ENCODE results near the gene UGT1A3.

Gene UGT1A3

DNA sequence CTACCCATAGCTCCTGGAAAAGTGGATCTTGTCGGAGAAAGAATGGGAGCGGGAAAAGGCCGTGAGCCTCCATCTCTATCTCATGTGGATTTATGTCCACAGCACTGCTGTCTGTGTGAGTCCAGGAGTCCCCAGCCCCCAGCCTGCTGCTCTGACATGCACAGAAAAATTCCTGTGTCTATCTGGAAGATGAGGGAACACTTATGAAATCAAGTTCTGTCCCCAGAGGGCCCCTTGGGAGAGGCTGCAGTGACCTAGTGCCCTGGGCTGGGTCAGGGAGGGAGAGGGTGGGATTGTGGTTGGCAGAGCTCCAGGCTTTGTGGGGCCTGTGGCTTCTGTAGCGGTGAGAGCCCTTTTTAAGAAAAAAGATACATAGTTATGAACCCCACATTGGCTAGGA, 87.9 kb downstream of the UGT1A3 start:
- Histone ChIP-seq H3K9me3 (ENCODE audit: low read length) (no peaks in the 10 kb centered on the region), H3K9me2 (ENCODE audit: low read depth, low read length) (no peaks in the 10 kb centered on the region), H3F3A (ENCODE audit: insufficient read depth, low read length) (no peaks in the 10 kb centered on the region), H4K20me1 (ENCODE audit: insufficient read depth, low read length) (no peaks in the 10 kb centered on the region), H3K4me3 (ENCODE audit: low read depth, low read length, poor library complexity, severe bottlenecking) (no peak overlapping the region), H2AFZ (ENCODE audit: low read length) (no peak overlapping the region), H3K4me2 (ENCODE audit: low read length) (no peak overlapping the region), H3K27me3 (ENCODE audit: insufficient read depth, low read length) (peaks cover 6% of the 10 kb centered on the region; the same call in 1 of the 2 replicates), H3K4me1 (ENCODE audit: insufficient read depth, low read length, severe bottlenecking) (no peaks in the 10 kb centered on the region), H3K27ac (ENCODE audit: low read depth, low read length, poor library complexity, severe bottlenecking) (no peak overlapping the region), H3K36me3 (ENCODE audit: insufficient read depth, low read length) (no peaks in the 10 kb centered on the region), H3K79me2 (ENCODE audit: insufficient read depth, low read length) (no peaks in the 10 kb centered on the region), H3K9ac (ENCODE audit: low read length) (no peak overlapping the region)
- no peak for TF ChIP-seq EZH2 (IDR thresholded peaks at IDR 0.05; ENCODE audit: borderline replicate concordance, low read length)
- TF ChIP-seq, protein P1, sequence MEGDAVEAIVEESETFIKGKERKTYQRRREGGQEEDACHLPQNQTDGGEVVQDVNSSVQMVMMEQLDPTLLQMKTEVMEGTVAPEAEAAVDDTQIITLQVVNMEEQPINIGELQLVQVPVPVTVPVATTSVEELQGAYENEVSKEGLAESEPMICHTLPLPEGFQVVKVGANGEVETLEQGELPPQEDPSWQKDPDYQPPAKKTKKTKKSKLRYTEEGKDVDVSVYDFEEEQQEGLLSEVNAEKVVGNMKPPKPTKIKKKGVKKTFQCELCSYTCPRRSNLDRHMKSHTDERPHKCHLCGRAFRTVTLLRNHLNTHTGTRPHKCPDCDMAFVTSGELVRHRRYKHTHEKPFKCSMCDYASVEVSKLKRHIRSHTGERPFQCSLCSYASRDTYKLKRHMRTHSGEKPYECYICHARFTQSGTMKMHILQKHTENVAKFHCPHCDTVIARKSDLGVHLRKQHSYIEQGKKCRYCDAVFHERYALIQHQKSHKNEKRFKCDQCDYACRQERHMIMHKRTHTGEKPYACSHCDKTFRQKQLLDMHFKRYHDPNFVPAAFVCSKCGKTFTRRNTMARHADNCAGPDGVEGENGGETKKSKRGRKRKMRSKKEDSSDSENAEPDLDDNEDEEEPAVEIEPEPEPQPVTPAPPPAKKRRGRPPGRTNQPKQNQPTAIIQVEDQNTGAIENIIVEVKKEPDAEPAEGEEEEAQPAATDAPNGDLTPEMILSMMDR (IDR thresholded peaks at IDR 0.05; ENCODE audit: low read length), result no peak

DNA sequence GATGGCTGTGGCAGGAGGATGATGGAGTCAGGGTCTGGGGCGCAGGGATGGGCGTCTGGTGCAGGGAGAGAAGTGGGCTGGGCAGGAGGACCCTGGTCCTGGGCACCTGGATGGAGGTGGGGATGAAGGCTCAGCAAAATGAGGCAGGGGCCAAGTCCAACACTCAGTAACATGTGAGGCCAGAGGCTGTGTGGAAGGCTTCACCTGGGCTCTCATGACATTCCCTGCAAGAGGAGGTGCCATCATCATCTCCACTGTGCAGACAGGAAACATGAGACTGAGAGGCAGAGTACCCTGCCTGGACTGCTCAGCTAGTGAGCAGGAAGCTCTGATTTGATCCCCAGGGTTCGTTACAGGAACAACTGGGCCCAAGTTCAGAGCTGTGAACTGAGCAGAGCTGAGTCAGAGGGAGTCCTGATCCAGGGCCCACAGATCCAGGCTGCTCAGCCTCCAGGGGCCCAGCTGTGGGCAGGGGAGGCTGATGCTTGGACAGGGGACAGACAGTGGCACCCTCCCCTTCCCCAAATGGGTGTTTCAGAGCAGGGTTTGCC, 88.6 kb downstream of the UGT1A3 start:
- Histone ChIP-seq H3K36me3 (ENCODE audit: insufficient read depth, low read length) (no peaks in the 10 kb centered on the region), H3K4me1 (ENCODE audit: insufficient read depth, low read length, severe bottlenecking) (no peaks in the 10 kb centered on the region), H3K27me3 (ENCODE audit: insufficient read depth, low read length) (peaks cover 9% of the 10 kb centered on the region; the same call in 1 of the 2 replicates), H3F3A (ENCODE audit: insufficient read depth, low read length) (no peaks in the 10 kb centered on the region), H3K9me3 (ENCODE audit: low read length) (no peaks in the 10 kb centered on the region), H3K9me2 (ENCODE audit: low read depth, low read length) (no peaks in the 10 kb centered on the region), H3K4me2 (ENCODE audit: low read length) (no peak overlapping the region), H2AFZ (ENCODE audit: low read length) (no peak overlapping the region), H3K79me2 (ENCODE audit: insufficient read depth, low read length) (no peaks in the 10 kb centered on the region), H3K4me3 (ENCODE audit: low read depth, low read length, poor library complexity, severe bottlenecking) (no peak overlapping the region), H3K27ac (ENCODE audit: low read depth, low read length, poor library complexity, severe bottlenecking) (no peak overlapping the region), H4K20me1 (ENCODE audit: insufficient read depth, low read length) (no peaks in the 10 kb centered on the region), H3K9ac (ENCODE audit: low read length) (no peak overlapping the region)
- TF ChIP-seq EZH2 (IDR thresholded peaks at IDR 0.05; ENCODE audit: borderline replicate concordance, low read length), result no peak
- TF ChIP-seq, protein P1 (IDR thresholded peaks at IDR 0.05; ENCODE audit: low read length), result no peak

DNA sequence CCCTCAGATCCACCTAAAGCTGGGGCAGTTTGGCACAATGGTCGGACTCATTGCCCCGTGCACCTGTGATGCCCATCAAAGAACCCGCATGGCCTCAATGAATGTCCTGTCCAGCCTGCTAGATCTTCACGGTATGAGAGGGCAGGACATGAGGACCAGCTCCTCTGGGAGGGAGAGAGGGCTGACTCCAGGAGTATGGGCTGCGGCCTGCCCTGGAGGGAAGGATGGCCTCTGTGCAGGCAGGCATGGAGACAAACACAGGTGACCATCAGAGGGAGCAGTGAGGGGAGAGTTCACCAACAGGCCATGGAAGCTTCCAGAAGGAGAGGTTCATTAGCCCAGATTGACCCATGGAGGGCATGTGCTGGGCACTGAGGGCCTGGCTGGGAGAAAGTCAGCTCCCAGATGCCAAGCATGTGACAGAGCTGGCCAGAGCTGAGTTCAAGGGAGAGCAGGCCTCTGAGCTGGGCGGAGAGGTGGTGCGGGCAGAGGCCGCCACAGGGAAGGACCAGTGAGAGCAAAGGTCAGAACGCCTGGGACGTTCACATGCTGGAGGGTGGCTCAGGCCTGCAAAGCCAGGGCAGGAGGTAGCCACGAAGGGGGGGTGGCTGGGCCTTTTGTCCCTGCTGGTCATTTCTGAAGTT, 89.3 kb downstream of the UGT1A3 start:
- Histone ChIP-seq H2AFZ (ENCODE audit: low read length) (no peak overlapping the region), H3K4me1 (ENCODE audit: insufficient read depth, low read length, severe bottlenecking) (no peaks in the 10 kb centered on the region), H3K9me2 (ENCODE audit: low read depth, low read length) (no peaks in the 10 kb centered on the region), H3F3A (ENCODE audit: insufficient read depth, low read length) (no peaks in the 10 kb centered on the region), H3K36me3 (ENCODE audit: insufficient read depth, low read length) (no peaks in the 10 kb centered on the region), H3K9me3 (ENCODE audit: low read length) (no peaks in the 10 kb centered on the region), H3K27ac (ENCODE audit: low read depth, low read length, poor library complexity, severe bottlenecking) (no peak overlapping the region), H4K20me1 (ENCODE audit: insufficient read depth, low read length) (no peaks in the 10 kb centered on the region), H3K4me2 (ENCODE audit: low read length) (no peak overlapping the region), H3K9ac (ENCODE audit: low read length) (no peak overlapping the region), H3K79me2 (ENCODE audit: insufficient read depth, low read length) (no peaks in the 10 kb centered on the region), H3K27me3 (ENCODE audit: insufficient read depth, low read length) (peaks cover 9% of the 10 kb centered on the region; the same call in 1 of the 2 replicates), H3K4me3 (ENCODE audit: low read depth, low read length, poor library complexity, severe bottlenecking) (no peak overlapping the region)
- no peak for TF ChIP-seq EZH2 (IDR thresholded peaks at IDR 0.05; ENCODE audit: borderline replicate concordance, low read length)
- TF ChIP-seq, protein P1 (IDR thresholded peaks at IDR 0.05; ENCODE audit: low read length), result no peak
